CD14-positive monocyte (primary cell): Measurements from ENCODE around the gene JARID2. TPM values are rescaled to one million over a fixed set of nuclear protein-coding genes. Genes with fewer than 3 reads are reported as not detected.
A peak's percentile ranks its signal among the peaks of the same experiment; 100 is the strongest.

Source experiments
- DNase-seq, 3 donors: peaks; one replicate each; pipeline ENCODE4 v3.0.0-alpha.2; 2011 to 2022
- H2AFZ ChIP-seq: 2 replicates; pipeline ENCODE4 v1.6.0; 2012; ENCODE audit warnings: mild to moderate bottlenecking, low read depth, low read length, inconsistent platforms; ENCODE audit not compliant: insufficient read depth, poor library complexity, severe bottlenecking
- H3K27ac ChIP-seq, 2 donors: 1 replicate in 1 of 2; 2 replicates in 1 of 2; pipeline ENCODE4 v1.5.1; 2012 to 2013; ENCODE audit warnings: low read length in 2 of 2, control low read depth in 1 of 2, inconsistent platforms in 1 of 2, low read depth in 1 of 2, mild to moderate bottlenecking in 1 of 2
- H3K27me3 ChIP-seq, 2 donors: one replicate each; pipeline versions ENCODE4 v1.6.0 to v1.6.1; 2011 to 2013; ENCODE audit warnings: low read length in 2 of 2; ENCODE audit not compliant: control insufficient read depth in 2 of 2, insufficient read depth in 2 of 2
- H3K36me3 ChIP-seq, 2 donors: replicated peaks in 1 of 2; 1 replicate in 1 of 2; 2 replicates in 1 of 2; pipeline versions ENCODE4 v1.5.1 to v1.6.1; 2012 to 2013; ENCODE audit warnings: low read length in 2 of 2, control low read depth in 1 of 2, inconsistent platforms in 1 of 2, mild to moderate bottlenecking in 1 of 2; ENCODE audit not compliant: insufficient read depth in 2 of 2, control insufficient read depth in 1 of 2
- H3K4me1 ChIP-seq, 2 donors: 1 replicate in 1 of 2; 2 replicates in 1 of 2; pipeline versions ENCODE4 v1.5.1 to v1.6.1; 2012 to 2013; ENCODE audit warnings: low read length in 2 of 2, control low read depth in 1 of 2, inconsistent platforms in 1 of 2, mild to moderate bottlenecking in 1 of 2, moderate library complexity in 1 of 2; ENCODE audit not compliant: insufficient read depth in 2 of 2, control insufficient read depth in 1 of 2
- H3K4me2 ChIP-seq: replicated peaks from 2 replicates; pipeline ENCODE3; 2012; ENCODE audit warnings: low read length, moderate library complexity, mild to moderate bottlenecking; ENCODE audit not compliant: poor library complexity, severe bottlenecking; ENCODE audit errors: extremely low read depth
- H3K4me3 ChIP-seq, 3 experiments: fragments of 200-600 bp in 1 of 3; sonication (generic) in 1 of 3; replicated peaks in 1 of 3; 1 replicate in 2 of 3; 2 replicates in 1 of 3; pipeline ENCODE4 v1.5.1; 2011 to 2013; ENCODE audit warnings: low read length in 3 of 3, mild to moderate bottlenecking in 3 of 3, control low read depth in 2 of 3, low read depth in 2 of 3, inconsistent platforms in 1 of 3, moderate library complexity in 1 of 3
- H3K79me2 ChIP-seq: 2 replicates; pipeline ENCODE4 v1.6.0; 2012; ENCODE audit warnings: mild to moderate bottlenecking, control low read depth, inconsistent platforms, low read length, moderate library complexity; ENCODE audit not compliant: insufficient read depth
- H3K9ac ChIP-seq: 2 replicates; pipeline ENCODE4 v1.6.0; 2017; ENCODE audit warnings: low read length, mild to moderate bottlenecking; ENCODE audit not compliant: insufficient read depth, poor library complexity, severe bottlenecking
- H3K9me3 ChIP-seq, 2 donors: replicated peaks in 1 of 2; 1 replicate in 1 of 2; 2 replicates in 1 of 2; pipeline versions ENCODE4 v1.5.1 to v1.6.1; 2012 to 2013; ENCODE audit warnings: low read length in 2 of 2, control low read depth in 1 of 2; ENCODE audit not compliant: control insufficient read depth in 1 of 2, insufficient read depth in 1 of 2
- H4K20me1 ChIP-seq: 2 replicates; pipeline ENCODE4 v1.6.0; 2012; ENCODE audit warnings: mild to moderate bottlenecking, low read length, control low read depth, moderate library complexity; ENCODE audit not compliant: insufficient read depth
- H3K27ac Mint-ChIP-seq, 7 donors: one replicate each; pipeline ENCODE4 v1.8.0; 2020; ENCODE audit warnings: mild to moderate bottlenecking in 7 of 7, mixed read lengths in 7 of 7, moderate library complexity in 6 of 7, inconsistent platforms in 2 of 7
- H3K27me3 Mint-ChIP-seq, 3 donors: one replicate each; pipeline ENCODE4 v1.8.0; 2021 to 2022; ENCODE audit warnings: low read depth in 3 of 3, mild to moderate bottlenecking in 3 of 3, mixed read lengths in 3 of 3, moderate library complexity in 3 of 3, inconsistent platforms in 1 of 3
- H3K36me3 Mint-ChIP-seq, 2 donors: one replicate each; pipeline ENCODE4 v1.8.0; 2020; ENCODE audit warnings: mixed read lengths in 2 of 2, inconsistent platforms in 1 of 2, mild to moderate bottlenecking in 1 of 2
- H3K4me1 Mint-ChIP-seq: one replicate; pipeline ENCODE4 v1.8.0; 2020; ENCODE audit warnings: mild to moderate bottlenecking, mixed read lengths
- H3K4me3 Mint-ChIP-seq, 2 donors: one replicate each; pipeline ENCODE4 v1.8.0; 2020; ENCODE audit warnings: mild to moderate bottlenecking in 2 of 2, mixed read lengths in 2 of 2, moderate library complexity in 1 of 2
- H3K9me3 Mint-ChIP-seq, 7 donors: one replicate each; pipeline ENCODE4 v1.8.0; 2020 to 2022; ENCODE audit warnings: mixed read lengths in 7 of 7, mild to moderate bottlenecking in 6 of 7, moderate library complexity in 6 of 7, inconsistent platforms in 2 of 7
- WGBS: methylation state at CpG from one replicate; pipeline ENCODE4 v1.1.5; 2013; ENCODE audit warnings: missing lambda C conversion rate; ENCODE audit not compliant: insufficient coverage; 5-methylcytosine and 5-hydroxymethylcytosine counted together
- intact Hi-C, 2 donors: fragments of 100-400 bp; cut with micrococcal nuclease; formaldehyde crosslinking; loops; one replicate each; pipeline versions ENCODE4 v1.15.0 to v1.15.1; 2023
- polyA plus RNA-seq, 3 donors: library from polyadenylated mRNA; depleted of rRNA in 1 of 3; unstranded in 2 of 3; stranded (reverse) in 1 of 3; fragments of 300-500 nt in 2 of 3; fragments of >200 nt in 1 of 3; fragmentation: Illumina TruSeq in 2 of 3; gene quantifications; 1 replicate in 2 of 3; 2 replicates in 1 of 3; pipeline ENCODE4 v1.2.3, GENCODE V29; 2012 to 2021
- TF ChIP-seq, protein P1 (sequence below): fragments of 200-600 bp; IDR thresholded peaks from one replicate; pipeline ENCODE4 v1.8.0; 2022; ENCODE audit warnings: antibody characterized with exemption, mild to moderate bottlenecking

Gene JARID2
- polyA plus RNA-seq, 3 donors: 6.8 to 17.5 (median 12.5) TPM

GRCh38 chr6:15356179-15356578 lies 110.3 kb downstream of the JARID2 start:
- Histone ChIP-seq H3K27me3 (no peaks in the 10 kb centered on the region), H3K79me2 (peaks cover 100% of the 10 kb centered on the region), H3K4me3 (no peak overlapping the region), H2AFZ (no peak overlapping the region), H3K4me1 (peaks cover 61 to 64% of the 10 kb centered on the region in 2 donors), H3K27ac (peak overlapping the region in 1 of 2 donors; percentile 26), H3K4me2 (peak overlapping the region; percentile 21), H3K36me3 (no peaks in the 10 kb centered on the region), H4K20me1 (peaks cover 100% of the 10 kb centered on the region), H3K9me3 (no peaks in the 10 kb centered on the region), H3K9ac (no peak overlapping the region)
- peaks cover 81% of the 10 kb centered on the region for H3K4me1 Mint-ChIP-seq
- DNase-seq: no peak
- peak overlapping the region; percentile 13 to 85 (median 68) for H3K27ac Mint-ChIP-seq
- H3K4me3 Mint-ChIP-seq: peak overlapping the region in 1 of 2 donors; percentile 71
- peaks cover 0 to 2% (median 0%) of the 10 kb centered on the region in 3 donors for H3K27me3 Mint-ChIP-seq
- intact Hi-C loops: loop anchor here in 1 of 2 donors (10.0 kb wide), 1 partner anchor 51 kb away; no protein-coding TSS in a partner anchor
- no peaks in the 10 kb centered on the region for H3K9me3 Mint-ChIP-seq
- TF ChIP-seq, protein P1, sequence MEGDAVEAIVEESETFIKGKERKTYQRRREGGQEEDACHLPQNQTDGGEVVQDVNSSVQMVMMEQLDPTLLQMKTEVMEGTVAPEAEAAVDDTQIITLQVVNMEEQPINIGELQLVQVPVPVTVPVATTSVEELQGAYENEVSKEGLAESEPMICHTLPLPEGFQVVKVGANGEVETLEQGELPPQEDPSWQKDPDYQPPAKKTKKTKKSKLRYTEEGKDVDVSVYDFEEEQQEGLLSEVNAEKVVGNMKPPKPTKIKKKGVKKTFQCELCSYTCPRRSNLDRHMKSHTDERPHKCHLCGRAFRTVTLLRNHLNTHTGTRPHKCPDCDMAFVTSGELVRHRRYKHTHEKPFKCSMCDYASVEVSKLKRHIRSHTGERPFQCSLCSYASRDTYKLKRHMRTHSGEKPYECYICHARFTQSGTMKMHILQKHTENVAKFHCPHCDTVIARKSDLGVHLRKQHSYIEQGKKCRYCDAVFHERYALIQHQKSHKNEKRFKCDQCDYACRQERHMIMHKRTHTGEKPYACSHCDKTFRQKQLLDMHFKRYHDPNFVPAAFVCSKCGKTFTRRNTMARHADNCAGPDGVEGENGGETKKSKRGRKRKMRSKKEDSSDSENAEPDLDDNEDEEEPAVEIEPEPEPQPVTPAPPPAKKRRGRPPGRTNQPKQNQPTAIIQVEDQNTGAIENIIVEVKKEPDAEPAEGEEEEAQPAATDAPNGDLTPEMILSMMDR: no peak
- peaks cover 20 to 45% of the 10 kb centered on the region in 2 donors for H3K36me3 Mint-ChIP-seq
- no CpG with 5 or more reads among the region's 6 CpGs for WGBS

GRCh38 chr6:15356937-15357336 lies 111.1 kb downstream of the JARID2 start:
- Histone ChIP-seq H3K4me1 (peaks cover 53 to 60% of the 10 kb centered on the region in 2 donors), H3K4me2 (no peak overlapping the region), H2AFZ (no peak overlapping the region), H3K4me3 (no peak overlapping the region), H3K9me3 (no peaks in the 10 kb centered on the region), H4K20me1 (peaks cover 100% of the 10 kb centered on the region), H3K27ac (peak overlapping the region; percentile 25 to 26), H3K36me3 (no peaks in the 10 kb centered on the region), H3K79me2 (peaks cover 100% of the 10 kb centered on the region), H3K9ac (no peak overlapping the region), H3K27me3 (no peaks in the 10 kb centered on the region)
- Mint-ChIP-seq H3K27ac (peak overlapping the region in 5 of 7 donors; percentile 60 to 85 (median 69)), H3K9me3 (no peaks in the 10 kb centered on the region), H3K36me3 (peaks cover 20 to 45% of the 10 kb centered on the region in 2 donors), H3K4me1 (peaks cover 74% of the 10 kb centered on the region), H3K27me3 (peaks cover 0 to 2% (median 0%) of the 10 kb centered on the region in 3 donors), H3K4me3 (no peak overlapping the region)
- intact Hi-C loops: loop anchor here in 1 of 2 donors (10.0 kb wide), 1 partner anchor 52 kb away; no protein-coding TSS in a partner anchor
- TF ChIP-seq, protein P1: no peak
- no peak for DNase-seq
- WGBS: 64% methylated on average over 3 of the region's 5 CpGs
